Measurements from ENCODE around the gene FOSL2.
A peak's percentile ranks its signal among the peaks of the same experiment; 100 is the strongest.

FOSL2 gene

GRCh38 chr2:28451793-28452533 is 59.3 kb downstream of the FOSL2 start:
- DNase-seq (ENCODE audit: low read depth), result no peak

GRCh38 chr2:28452534-28453081 is 60.0 kb downstream of the FOSL2 start:
- DNase-seq (ENCODE audit: low read depth), result peak; percentile 36

GRCh38 chr2:28453396-28453795 is 60.7 kb downstream of the FOSL2 start:
- DNase-seq (ENCODE audit: low read depth), result no peak

- DNase-seq (ENCODE audit: low read depth), result no peak
Measured at GRCh38 chr2:28454016-28454930, 61.6 kb downstream of the FOSL2 start.

GRCh38 chr2:28457237-28457636 is 64.6 kb downstream of the FOSL2 start:
- DNase-seq (ENCODE audit: low read depth), result no peak

- DNase-seq (ENCODE audit: low read depth), result no peak
Measured at GRCh38 chr2:28461056-28461455, 68.4 kb downstream of the FOSL2 start.

- DNase-seq (ENCODE audit: low read depth), result no peak
Measured at GRCh38 chr2:28462122-28462521, 69.5 kb downstream of the FOSL2 start.

GRCh38 chr2:28463211-28463816 is 70.7 kb downstream of the FOSL2 start:
- no peak for DNase-seq (ENCODE audit: low read depth)

GRCh38 chr2:28463893-28464292 is 71.2 kb downstream of the FOSL2 start:
- DNase-seq (ENCODE audit: low read depth), result no peak

GRCh38 chr2:28465148-28465885 is 72.7 kb downstream of the FOSL2 start:
- no peak for DNase-seq (ENCODE audit: low read depth)

All from T-helper 22 cell (primary cell).